GM19397 (cell line): ENCODE results near the gene VIPAS39.

Experiments
- ATAC-seq: cut with Tn5 transposase; IDR thresholded peaks from one replicate; pipeline ENCODE4 v1.9.1; 2021; ENCODE audit warnings: mild to moderate bottlenecking, moderate library complexity; ENCODE audit not compliant: unreplicated experiment

Gene VIPAS39

DNA sequence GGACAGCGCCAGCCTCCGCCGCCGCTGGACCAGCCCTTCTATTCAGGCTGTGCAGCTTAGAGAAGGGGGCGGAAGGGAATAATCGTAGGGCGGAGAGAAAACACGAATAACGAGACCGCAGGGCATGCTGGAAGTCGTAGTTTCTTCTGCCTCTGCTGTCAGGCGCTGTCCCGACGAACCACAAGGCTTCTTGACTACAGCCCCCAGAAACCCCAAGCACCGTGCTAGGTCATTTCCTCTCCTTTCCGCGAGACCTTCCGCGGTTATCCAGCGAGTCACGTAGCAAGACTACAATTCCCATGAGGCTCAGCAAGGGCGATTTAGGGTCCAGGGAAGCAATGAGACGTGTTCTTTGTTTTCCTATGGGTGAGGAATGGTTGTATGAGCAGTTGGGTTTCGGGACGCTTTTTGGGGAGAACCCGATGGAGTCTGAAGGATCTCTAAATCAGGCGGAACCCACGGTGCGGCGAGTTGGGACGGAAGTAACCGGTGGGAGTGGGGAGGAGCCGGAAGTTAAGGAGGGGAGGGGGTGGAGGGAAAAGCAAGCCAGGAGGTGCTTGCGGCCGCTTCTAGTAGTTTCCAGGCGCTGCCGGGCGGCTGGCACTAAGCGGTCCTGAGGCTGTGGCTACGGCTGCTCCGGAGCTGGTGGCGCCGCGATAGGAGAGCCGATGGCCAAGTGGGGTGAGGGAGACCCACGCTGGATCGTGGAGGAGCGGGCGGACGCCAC is at the start of gene VIPAS39, which contains the start of gene AHSA1:
Gene VIPAS39, minus strand, starts transcription at position 80 of the 727 bp plus-strand sequence. CDS start 3,499 bp downstream, outside the sequence.
Gene AHSA1, plus strand, starts transcription at position 572 of the 727 bp plus-strand sequence. Its CDS starts 97 bp downstream, at position 669.
- peak; percentile 89 for ATAC-seq

DNA sequence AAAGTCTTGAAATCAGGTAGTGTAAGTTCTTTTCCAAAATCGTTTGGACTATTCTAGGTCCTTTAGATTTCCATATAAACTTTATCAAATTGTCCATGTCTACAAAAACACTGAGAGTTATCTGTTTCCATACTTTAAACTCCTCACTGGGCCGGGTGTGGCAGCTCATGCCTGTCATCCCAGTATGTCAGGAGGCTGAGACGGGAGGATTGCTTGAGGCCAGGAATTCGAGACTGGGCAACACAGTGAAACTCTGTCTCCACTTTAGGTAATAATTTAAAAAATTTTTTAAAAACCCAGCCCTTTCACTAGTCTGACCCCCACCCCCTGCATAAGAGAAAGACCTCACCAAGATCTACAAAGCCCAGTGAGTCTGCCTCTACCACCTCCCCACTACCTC is 47.6 kb upstream of the VIPAS39 start:
- ATAC-seq: no peak

DNA sequence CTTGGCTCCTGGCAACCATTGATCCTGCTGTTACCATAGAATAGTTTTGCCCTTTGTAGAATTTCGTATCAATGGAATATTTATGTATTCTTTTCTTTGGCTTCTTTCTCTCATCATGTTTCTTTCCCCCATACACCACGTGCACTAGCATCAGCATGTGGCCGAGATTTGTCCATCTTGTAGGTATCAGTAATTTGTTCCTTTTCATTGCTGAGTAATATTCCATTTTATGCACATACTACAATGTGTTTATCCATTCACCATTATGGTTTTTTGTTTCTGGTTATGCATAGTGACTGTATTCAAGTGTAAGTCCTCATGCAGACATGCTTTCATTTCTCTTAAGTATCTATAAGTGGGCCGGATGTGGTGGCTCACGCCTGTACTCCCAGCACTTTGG is 45.7 kb upstream of the VIPAS39 start:
- no peak for ATAC-seq

DNA sequence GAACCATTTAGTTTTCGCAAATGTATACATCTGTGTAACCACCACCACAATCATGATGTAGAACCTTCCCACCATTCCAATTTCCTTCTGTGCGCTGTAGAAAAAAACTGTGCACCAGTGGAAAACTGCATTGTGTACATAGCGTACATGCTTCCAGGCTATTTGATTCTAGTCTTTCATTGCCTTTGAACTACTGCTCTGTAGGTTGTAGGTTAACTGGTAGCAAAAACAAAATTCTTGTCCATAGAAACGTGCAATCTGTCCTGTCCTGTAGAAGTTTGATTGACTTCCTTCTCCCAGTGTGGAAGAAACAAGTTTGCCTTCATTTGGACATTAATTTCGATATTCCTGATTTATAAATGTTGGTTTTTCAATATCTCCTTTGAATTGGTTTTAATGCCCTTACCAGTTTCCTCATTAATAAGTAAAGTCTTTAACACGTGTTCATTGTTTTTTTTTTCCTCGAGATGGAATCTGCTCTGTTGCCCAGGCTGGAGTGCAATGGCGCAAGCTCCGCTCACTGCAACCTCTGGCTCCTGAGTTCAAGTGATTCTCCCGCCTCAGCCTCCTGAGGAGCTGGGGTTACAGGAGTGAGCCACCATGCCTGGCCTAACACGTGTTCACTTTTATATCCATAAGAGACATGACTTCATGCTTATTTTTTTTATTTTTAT is 44.8 kb upstream of the VIPAS39 start:
- ATAC-seq: no peak

DNA sequence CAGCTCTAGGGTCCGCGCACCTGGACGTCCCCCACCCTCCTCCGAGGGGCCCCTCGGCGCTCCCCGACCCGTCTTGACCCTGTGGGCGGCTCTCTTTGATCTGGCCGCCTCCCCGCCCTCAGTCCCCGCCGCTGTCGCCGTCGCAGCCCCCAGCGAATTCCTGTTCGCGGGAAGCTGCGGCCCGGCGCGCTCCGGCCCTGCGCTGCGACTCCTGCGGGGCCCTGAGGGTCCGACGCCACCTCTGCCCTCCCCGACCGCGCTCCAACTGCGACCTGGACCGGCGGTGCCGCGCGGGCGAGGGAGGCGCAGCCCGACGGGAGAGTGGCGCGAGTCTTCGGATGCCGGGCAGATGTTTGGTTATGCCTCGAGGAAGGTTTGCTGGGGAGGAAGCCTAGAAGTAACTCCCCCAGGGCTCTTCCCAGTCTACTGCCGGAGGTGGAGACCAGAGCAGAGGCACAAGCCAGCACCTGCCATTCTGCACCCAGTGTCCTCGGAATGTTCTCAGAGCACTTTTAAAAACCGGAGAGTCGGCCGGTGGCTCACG is 41.7 kb upstream of the VIPAS39 start:
- peak; percentile 31 for ATAC-seq

DNA sequence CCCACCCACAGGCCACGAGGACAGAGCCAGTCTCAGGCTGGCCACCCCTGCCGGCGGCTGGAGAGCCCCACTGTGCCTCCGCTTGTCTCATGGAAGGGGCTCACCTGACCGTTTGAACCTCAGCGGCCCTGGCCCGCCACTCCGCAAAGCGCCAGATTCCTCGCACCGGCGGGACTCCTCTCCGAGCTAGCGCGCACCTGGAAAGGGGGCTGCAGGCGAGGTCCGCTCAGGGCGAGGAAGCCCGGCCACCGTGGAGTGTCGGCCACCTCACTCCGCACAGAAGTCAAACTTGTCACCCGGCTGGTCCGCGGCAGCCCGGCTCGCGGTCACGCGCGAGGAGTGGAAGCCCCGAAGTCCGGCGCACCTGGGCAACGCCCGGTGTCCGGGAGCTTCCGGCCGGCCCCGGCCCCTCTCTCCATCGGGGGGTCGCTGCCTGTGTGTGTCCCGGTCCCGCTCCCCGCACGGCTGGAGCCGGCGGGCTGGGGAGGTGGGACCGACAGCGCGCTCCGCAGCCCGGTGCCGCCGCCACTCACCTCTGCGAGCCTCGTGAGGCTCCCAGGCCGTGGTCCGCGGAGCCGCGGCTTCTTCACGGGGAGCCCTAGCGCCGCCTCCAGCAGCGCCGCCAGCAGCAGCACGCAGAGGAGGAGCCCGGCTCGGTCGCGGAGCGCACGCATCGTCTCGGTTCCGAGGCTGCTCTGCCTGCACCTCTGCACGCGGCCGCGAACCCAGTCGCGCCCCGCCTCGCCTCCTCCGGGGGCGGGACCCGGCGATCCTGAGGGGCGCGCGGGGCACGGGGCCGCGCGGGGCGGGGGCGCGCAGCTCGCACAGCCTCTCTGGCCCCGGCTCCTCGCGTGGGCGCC is 40.9 kb upstream of the VIPAS39 start, which contains the start of gene ISM2:
Gene ISM2, minus strand, starts transcription at position 697 of the 860 bp plus-strand sequence. Its CDS starts 23 bp downstream, at position 674.
- ATAC-seq: peak; percentile 68

DNA sequence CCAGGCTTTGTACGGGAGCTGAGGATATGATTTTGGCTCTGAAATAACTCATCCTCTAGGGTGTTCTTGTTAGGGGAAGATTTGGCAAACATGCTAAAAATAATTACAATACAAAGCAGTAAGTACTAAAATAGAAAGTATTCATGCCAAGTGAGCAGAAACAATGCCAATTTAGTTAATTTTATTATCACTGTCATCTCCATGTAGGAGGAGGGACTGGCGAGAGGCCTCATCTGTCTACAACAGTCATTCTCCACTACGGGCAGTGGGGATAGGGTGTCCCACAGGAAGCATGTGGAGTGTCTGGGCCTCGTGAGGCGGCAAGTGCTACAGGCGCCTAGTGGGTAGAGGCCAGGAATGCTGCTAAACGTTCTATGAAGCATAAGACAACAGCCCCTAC is 37.9 kb upstream of the VIPAS39 start:
- ATAC-seq: no peak

DNA sequence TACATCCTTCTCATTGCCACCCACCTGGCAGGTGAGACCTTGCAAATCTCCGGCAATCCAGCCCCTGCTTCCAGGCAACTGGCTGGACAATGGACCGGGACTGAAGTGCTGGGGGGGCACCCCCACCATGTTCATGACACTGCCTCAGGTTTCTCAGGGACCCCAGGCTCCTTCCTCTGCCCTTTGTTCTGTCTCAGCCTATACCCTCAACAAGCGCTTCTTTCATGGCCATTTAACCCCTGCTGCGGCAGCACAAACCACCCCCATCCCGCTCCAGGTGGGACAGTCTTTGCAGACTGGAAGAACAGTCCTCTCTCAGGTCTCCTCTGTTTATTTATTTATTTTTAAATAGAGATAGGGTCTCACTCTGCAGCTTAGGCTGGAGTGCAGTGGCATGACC is 33.7 kb upstream of the VIPAS39 start:
- no peak for ATAC-seq

DNA sequence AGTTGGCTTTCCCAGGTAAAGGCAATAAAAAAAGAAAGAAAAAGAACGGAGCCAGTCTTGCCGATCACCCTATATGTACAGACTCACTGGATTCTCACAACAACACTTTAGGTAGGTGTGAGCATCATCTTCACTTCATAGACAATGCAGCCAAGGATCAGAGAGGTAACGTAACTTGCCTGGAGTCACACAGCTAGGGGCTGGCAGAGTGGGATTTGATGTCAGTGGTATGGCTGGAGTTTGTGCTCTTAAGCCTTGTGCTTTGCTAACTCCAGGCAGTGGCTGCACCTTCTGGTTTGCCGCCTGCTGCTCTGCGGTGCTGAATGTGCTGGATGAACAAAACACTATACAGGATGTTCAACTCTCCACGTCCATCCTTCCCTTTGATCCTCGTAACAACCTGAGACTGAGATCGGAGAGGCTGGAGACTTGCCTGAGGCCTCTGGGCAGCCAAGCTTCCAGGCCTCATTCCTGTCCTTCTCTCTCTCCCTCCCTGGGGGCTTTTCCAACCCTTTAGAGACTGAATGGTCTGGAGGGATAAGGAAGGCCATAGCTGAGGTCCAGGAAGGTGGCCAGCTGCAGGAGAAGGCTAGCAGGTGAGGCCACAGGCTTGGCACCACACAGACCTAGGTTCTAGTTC is 33.1 kb upstream of the VIPAS39 start:
- ATAC-seq: no peak

DNA sequence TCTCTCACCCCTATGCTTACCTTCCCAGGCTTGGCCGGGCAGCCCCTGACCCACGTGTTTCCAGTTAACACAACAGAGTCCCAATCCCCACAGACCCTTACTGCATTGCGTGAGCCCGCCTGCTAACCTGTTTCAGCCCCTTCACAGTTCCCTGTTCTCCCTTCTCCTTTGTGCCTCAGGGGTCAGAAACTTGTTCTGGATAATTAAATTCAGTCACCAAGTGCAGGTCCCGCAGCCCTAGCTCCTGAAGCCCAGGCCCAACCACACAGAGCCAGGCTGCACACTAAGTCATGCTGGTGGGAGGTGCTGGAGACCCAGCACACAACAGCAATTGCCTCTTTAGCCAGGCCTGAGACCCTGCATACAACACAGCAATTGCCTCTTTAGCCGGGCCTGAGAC is 31.6 kb upstream of the VIPAS39 start:
- no peak for ATAC-seq

DNA sequence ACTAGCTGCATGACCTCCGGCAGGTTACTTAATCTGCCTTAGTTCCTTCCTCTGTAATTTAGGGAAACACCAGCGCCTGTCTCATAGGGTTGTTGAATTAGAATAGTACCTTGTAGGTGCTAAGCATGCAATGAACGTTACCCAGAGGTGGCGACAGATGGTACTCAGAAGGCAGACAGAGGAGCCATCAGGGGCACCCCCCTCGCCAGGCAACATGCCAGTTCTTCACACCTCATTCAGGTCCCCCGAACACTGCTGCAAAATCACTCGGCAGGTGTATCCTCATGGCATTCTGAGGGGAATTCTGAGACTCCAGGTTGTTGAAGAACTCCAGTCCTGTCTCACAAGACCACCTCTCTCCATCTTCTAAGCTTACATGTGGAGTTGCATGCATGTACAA is 31.2 kb upstream of the VIPAS39 start:
- no peak for ATAC-seq

DNA sequence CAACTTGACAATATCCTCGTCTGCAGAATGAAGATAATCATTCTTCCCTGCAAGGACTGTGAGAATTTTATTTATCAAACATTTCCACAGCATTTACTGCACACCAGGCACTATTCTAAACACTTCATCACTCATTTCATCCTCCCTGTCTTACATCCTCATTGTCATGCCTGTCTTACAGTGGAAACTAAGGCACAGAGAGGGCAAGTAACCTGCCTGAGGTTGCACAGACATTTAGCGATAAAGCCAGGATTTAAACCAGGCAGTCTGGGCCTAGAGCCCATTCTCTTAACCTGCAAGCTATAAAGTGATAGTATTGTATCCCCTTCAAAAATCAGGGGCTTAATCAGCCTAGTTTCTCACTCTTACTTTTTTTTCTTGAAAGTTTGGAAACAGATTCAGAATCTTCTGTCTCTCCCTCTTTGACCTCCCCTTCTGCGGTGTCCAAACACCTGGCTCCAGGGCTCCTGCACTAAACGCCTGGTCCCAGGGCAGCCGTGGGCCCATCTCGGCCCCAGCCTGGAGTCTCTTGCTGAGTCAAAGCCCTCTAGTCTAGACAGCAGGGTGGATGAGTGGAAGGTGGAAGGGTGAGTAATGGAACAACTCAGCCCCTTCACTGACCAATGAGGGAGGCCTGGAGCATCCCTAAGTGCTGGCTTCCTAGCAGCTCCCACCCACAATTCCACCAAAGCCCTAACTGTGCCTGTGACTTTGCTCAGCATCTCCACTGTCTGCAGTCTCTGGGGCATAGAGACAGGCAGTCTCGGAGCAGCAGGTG is 28.7 kb upstream of the VIPAS39 start:
- ATAC-seq: no peak

DNA sequence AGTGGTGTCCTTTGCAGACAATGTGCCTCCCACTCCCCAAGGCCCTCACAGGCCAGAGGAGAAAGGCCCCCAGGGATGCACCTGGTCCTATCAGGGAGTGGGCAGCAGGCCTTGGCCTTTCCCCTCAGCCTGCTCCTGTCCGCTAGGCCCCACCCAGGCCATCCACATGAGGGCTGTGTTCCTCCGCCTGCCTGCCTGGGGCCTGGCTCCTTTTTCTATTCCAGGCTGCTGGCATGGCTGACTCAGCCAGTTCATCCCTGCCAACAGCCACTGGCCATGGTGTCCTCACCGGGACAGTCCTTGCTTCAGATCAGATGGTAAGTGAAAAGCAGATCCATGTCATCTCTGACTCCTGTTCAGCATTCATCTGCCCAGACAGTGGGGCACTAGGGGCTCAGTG is 27.9 kb upstream of the VIPAS39 start:
- no peak for ATAC-seq

DNA sequence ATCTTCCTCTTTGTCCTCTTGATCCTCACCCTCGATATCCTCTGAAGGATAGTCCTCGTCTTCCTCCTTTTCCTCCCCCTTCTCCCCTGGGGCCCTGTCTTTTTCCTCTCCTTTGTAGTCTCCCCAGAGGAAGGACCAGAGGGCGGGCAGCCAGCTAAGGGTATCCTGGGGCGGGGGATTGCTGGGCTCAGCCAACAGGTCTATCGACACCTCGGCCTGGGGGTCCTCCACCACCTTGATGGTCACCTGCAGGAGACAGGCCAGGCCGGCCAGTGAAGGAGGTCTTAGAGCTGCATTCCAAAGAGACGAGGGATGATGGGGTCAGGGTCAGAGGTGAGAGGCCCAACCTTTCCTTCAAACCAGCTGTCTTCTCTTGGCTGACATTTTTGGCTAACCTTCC is 25.0 kb upstream of the VIPAS39 start:
- no peak for ATAC-seq

DNA sequence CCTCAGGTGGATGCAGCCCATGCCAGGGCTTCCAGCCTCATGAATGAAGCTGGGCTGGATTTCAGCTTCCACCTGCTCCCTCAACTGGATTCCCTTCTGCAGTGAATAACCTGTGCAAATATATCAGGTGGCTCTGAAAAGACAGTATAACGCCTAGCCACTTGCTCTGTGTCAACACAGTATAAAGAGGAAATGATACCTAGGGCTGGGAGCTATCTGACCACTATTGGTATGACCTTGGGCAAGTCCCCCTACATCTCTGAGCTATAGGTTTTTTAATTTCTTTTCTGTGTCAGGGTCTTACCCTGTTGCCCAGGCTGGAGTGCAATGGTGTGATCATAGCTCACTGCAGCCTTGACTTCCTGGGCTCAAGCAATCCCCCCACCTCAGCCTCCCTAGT is 21.4 kb upstream of the VIPAS39 start:
- peak; percentile 59 for ATAC-seq

DNA sequence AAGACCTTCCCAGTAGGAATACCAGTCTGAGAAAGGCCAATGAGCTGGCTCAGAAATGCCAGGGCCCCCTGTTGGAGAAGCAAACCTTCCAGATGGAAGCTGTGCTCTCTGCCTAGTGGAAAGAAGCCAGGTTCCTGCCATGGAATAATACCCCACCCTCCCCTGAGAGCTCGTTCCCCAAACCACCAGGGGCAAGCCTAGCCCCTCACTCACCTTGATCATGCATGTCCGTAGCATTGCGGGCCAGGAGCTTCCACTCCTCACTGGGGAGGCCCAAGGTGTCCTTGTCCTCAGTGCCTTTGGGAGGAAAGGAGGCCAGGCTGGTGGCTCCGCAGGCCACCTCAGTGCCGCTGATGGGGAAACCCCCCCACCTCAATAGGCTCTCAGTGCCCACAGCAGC is 20.6 kb upstream of the VIPAS39 start:
- no peak for ATAC-seq

DNA sequence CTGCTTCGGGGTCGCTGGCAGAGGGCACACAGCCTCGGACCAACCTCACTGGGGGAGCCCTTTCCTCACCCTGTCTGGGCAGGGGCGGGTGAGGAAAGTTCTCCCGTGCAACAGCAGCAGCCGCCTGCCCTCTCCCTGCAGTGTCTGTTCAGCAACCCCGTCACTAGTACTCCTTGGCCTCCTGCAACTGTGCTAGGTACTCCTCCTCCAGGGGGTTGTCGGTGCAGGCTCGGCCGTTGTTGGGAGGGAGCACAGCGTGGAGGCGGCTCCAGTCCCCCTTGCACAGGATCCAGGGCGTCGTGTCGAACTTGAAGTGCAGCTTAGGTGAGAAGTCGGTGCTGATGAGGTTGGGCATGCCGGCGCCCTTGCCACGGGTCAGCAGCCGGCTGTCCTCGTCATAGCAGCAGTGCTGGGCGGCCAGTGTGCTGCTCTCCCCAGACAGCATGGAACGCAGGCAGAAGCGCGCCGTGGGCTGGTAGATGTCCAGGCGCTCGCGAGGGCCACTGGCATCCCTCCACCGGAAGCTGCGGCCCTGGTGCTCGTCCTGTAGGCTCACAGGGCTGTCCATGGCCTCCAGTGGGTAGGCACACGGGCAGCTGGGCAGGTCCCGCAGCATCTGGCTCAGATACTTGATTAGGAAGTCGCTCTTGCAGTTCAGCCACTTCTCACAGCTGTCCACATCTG is 18.2 kb upstream of the VIPAS39 start:
- no peak for ATAC-seq

DNA sequence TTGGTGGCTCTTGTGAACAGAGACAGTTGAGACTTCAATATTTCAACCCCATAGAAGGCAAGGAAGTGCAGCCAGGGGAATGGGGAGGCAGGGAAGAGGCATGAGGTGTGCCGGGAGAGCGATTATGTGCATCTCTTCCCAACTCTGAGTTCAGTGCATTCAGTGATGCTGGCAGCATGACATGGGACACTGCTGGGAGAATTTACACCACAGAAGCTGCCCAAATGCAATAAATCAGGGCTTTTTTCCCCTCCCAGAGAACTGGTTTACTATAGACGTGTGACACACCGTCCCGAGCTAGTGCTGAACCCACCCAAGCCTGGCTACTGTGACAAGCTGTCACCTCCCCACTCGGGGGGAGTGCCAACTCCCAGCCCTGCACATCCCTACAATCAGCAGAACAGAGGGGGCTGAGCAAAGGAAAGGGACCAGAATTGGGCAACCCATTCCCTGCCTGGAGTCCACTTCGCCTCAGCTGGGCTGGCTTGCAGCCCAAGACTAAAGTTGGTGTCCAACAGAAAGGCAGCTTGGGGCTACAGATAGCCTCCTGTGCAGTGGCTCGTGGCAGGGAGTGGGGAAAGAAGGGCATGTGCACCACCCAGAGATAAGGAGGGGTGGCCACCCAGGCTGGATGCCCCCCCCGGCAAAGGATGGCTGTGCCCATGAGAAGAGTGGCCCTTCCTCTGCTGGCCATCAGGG is 17.2 kb upstream of the VIPAS39 start:
- ATAC-seq: no peak

DNA sequence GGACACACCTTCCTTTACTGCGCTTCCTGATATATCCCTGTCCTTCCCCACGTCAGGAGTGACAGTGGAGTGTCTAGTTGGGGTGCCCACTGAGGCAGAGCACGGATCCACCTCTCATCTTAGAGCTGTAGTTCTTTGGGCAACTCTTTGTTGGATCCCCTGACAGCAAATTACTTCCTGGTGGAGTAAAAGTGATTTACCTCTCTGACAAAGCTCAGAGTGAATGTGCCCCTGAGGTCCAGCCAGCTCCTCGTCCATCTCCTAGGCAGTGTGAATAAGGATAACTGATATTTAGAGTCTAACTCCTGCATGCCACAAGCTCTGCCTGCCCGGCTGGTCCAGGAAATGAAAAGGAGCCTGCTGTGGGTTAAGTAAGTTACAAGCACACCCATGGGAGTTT is 16.5 kb upstream of the VIPAS39 start:
- no peak for ATAC-seq
